Spinal cord (tissue), 10 donors: Measurements from ENCODE around the gene ZXDC. TPM values are rescaled to one million over a fixed set of nuclear protein-coding genes. Genes with fewer than 3 reads are reported as not detected.
A peak's percentile ranks its signal among the peaks of the same experiment; 100 is the strongest.

Experiments
- DNase-seq, 6 donors: peaks; one replicate each; pipeline versions ENCODE4 v3.0.0 to v3.0.0-alpha.2; 2013 to 2015; ENCODE audit warnings: low spot score in 6 of 6, low read depth in 4 of 6
- H3K27ac ChIP-seq: one replicate; pipeline ENCODE4 v1.5.1; 2013; ENCODE audit warnings: low read depth, low read length, control low read depth
- H3K27me3 ChIP-seq: one replicate; pipeline ENCODE4 v1.6.1; 2013; ENCODE audit warnings: low read length; ENCODE audit not compliant: control insufficient read depth, insufficient read depth
- H3K36me3 ChIP-seq: one replicate; pipeline ENCODE4 v1.6.1; 2013; ENCODE audit warnings: low read length; ENCODE audit not compliant: control insufficient read depth, insufficient read depth
- H3K4me1 ChIP-seq: one replicate; pipeline ENCODE4 v1.6.1; 2013; ENCODE audit warnings: low read length; ENCODE audit not compliant: control insufficient read depth, insufficient read depth
- H3K4me3 ChIP-seq: one replicate; pipeline ENCODE4 v1.5.1; 2013; ENCODE audit warnings: low read depth, low read length, control low read depth
- H3K9me3 ChIP-seq: one replicate; pipeline ENCODE4 v1.6.1; 2013; ENCODE audit warnings: low read length; ENCODE audit not compliant: control insufficient read depth, insufficient read depth
- WGBS: methylation state at CpG from one replicate; pipeline ENCODE4 v1.1.5; 2013; ENCODE audit warnings: missing lambda C conversion rate; ENCODE audit not compliant: insufficient coverage; 5-methylcytosine and 5-hydroxymethylcytosine counted together
- polyA plus RNA-seq, 2 donors: library from polyadenylated mRNA; unstranded; fragments of 120-200 nt; gene quantifications; one replicate each; pipeline ENCODE4 v1.2.1, GENCODE V29; 2013; ENCODE audit not compliant: insufficient read length in 2 of 2
- total RNA-seq, 2 donors: library from RNA; depleted of rRNA in 1 of 2; stranded (reverse); fragments of 120-200 nt in 1 of 2; fragments of >200 nt in 1 of 2; gene quantifications; one replicate each; pipeline versions ENCODE4 v1.2.3 to v1.2.4, GENCODE V29; 2013 to 2014
- donor health status: healthy.

ZXDC gene
- total and polyA plus RNA-seq, 4 donors: 22.9 to 29.4 (median 27.3) TPM

DNA sequence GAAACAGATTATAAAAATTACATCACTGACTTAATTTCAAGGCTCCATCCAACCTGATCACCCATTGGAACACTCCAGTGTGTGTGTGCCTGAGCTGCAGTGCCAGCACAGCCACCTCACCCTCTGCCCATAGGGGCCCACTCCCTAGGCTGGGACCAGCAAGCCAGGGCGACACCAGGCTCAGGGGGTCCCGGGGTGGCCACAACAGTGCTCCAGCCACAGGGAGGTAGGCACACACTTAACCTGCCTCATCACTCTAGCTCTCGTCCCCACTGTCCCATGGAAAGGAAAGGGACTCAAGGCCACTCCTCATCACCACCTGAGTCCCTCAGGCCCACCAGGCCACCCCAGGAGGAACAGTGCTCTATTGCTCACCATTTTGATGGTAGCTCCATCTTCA lies 24.9 kb downstream of the ZXDC start:
- Histone ChIP-seq H3K9me3 (no peaks in the 10 kb centered on the region), H3K4me1 (peaks cover 6% of the 10 kb centered on the region), H3K36me3 (peaks cover 48% of the 10 kb centered on the region), H3K27ac (no peak overlapping the region), H3K4me3 (no peak overlapping the region), H3K27me3 (no peaks in the 10 kb centered on the region)
- no peak for DNase-seq
- WGBS: 97% methylated on average over 3 of the region's 3 CpGs

DNA sequence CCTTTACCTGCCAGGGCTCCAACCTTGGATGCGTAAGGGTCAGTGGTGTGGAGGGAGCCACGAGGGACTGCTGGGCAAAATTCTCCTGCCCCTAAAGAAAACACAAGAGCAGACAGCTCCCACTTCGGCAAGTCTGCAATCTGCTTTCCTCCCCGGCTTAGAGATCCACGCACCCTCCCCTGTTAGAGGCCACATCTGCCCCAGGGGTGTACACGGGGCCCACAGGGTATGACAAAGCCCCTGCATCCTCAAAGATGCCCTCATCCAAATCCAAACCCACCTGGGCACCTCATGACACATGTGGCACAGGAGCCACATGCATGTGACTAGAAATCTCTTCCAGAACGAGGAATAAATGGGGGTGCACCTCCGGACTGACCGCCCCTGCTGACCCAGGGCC lies 25.5 kb downstream of the ZXDC start:
- peaks cover 47% of the 10 kb centered on the region for H3K36me3 ChIP-seq
- WGBS: 76% methylated on average over 7 of the region's 9 CpGs

DNA sequence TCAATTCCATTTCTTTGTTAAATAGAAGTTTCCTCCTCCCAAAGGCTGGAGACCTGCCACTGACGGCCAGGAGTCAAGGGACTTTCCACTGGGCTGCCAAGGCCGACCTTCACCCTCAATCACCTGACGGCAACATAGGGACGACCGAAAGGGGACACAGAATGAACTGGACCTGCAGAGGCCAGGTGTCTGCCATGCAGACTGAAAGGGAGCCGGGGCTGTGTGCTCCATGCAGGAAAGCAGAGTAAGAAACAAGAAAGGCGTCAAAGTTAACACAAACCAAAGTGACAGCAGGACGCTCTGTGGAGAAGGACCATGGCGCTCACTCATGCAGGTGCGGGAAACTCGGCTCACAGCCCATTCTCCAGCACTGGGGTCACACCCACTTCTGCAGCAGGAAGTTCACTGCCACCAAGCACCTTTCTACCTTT lies 26.1 kb downstream of the ZXDC start:
- DNase-seq: no peak
- Histone ChIP-seq H3K27me3 (no peaks in the 10 kb centered on the region), H3K9me3 (no peaks in the 10 kb centered on the region), H3K4me3 (no peak overlapping the region), H3K27ac (no peak overlapping the region), H3K4me1 (peaks cover 6% of the 10 kb centered on the region), H3K36me3 (peaks cover 47% of the 10 kb centered on the region)
- 93% methylated on average over 11 of the region's 11 CpGs for WGBS

More for the DNA sequence above, 25.5 kb downstream of the ZXDC start:
- Histone ChIP-seq H3K27me3 (no peaks in the 10 kb centered on the region), H3K4me1 (peaks cover 6% of the 10 kb centered on the region), H3K9me3 (no peaks in the 10 kb centered on the region), H3K27ac (no peak overlapping the region), H3K4me3 (no peak overlapping the region)
- DNase-seq: no peak

GRCh38 chr3:126448893-126449180 lies 26.9 kb downstream of the ZXDC start:
- Histone ChIP-seq H3K27ac (no peak overlapping the region), H3K4me3 (no peak overlapping the region), H3K27me3 (no peaks in the 10 kb centered on the region), H3K4me1 (peaks cover 6% of the 10 kb centered on the region), H3K9me3 (no peaks in the 10 kb centered on the region), H3K36me3 (peaks cover 47% of the 10 kb centered on the region)
- no peak for DNase-seq
- 86% methylated on average over 7 of the region's 8 CpGs for WGBS

DNA sequence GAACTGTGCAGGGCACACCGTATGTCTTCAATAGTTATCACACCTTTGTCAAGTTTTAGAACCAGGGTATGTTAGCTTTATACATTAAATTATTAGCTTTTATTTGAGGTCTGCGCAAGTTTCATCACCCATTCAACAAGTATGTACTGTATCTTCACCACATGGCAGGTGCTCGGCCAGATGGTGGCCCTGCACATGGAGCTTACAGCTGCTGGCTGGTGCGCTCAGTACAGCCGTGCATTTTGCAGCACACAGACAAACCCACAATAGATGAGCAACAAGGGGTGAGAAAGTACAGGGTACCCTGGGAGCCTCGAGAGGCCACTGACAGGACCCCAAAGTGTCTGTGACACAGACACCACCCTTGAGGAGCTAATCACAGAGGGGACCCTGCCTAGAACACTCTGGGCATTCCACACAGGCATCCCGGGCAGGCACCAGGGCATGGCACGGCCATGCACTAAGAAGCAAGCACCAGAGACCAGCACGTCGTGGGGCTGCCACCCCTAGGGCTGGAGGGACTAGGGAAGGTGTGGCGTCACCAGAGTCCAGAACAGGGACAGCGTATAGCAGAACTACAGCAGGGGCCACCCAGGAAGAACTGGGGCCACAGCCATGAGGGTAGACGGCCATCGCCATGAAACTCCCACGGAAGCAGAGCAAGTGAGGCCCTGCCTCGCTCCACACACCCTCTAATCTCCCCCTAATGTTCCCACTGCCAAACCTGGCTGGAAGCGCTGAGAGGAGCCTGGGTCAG lies 27.4 kb downstream of the ZXDC start:
- peak in 1 of 6 donors; percentile 13 for DNase-seq
- no peak overlapping the region for H3K4me3 ChIP-seq
- H3K36me3 ChIP-seq: peaks cover 47% of the 10 kb centered on the region

GRCh38 chr3:126447456-126448106 lies 28.1 kb downstream of the ZXDC start:
- DNase-seq: no peak
- no peaks in the 10 kb centered on the region for H3K9me3 ChIP-seq
- WGBS: 88% methylated on average over 9 of the region's 12 CpGs
- no peaks in the 10 kb centered on the region for H3K27me3 ChIP-seq
- H3K36me3 ChIP-seq: peaks cover 50% of the 10 kb centered on the region
- peaks cover 3% of the 10 kb centered on the region for H3K4me1 ChIP-seq
- H3K27ac ChIP-seq: no peak overlapping the region
- no peak overlapping the region for H3K4me3 ChIP-seq

More for the DNA sequence above, 27.4 kb downstream of the ZXDC start:
- no peak overlapping the region for H3K27ac ChIP-seq
- peaks cover 6% of the 10 kb centered on the region for H3K4me1 ChIP-seq
- no peaks in the 10 kb centered on the region for H3K27me3 ChIP-seq
- no peaks in the 10 kb centered on the region for H3K9me3 ChIP-seq
- 91% methylated on average over 12 of the region's 17 CpGs for WGBS

DNA sequence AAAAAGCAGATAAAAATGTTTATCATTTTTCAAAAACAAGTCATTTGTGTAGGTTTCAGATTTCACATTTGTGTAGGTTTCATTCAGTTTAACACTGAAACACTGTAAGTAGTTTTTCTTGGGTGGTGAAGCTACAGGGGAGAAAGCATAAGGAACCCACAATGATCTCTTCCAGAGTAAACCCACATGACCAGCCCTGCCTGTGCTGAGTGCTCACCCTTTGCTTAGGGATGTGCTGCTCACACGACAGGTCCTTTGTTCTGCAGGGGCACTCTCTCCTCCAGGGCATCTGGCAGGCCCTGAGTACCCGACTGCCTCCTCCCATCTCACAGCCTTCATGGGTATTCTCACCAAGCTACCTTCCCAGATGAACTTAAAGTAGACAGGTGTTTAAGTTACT lies 28.9 kb downstream of the ZXDC start:
- Histone ChIP-seq H3K4me3 (no peak overlapping the region), H3K36me3 (peaks cover 44% of the 10 kb centered on the region), H3K27ac (no peak overlapping the region), H3K27me3 (no peaks in the 10 kb centered on the region), H3K9me3 (no peaks in the 10 kb centered on the region), H3K4me1 (peaks cover 2% of the 10 kb centered on the region)
- WGBS: no CpG with 5 or more reads among the region's 2 CpGs
- no peak for DNase-seq

DNA sequence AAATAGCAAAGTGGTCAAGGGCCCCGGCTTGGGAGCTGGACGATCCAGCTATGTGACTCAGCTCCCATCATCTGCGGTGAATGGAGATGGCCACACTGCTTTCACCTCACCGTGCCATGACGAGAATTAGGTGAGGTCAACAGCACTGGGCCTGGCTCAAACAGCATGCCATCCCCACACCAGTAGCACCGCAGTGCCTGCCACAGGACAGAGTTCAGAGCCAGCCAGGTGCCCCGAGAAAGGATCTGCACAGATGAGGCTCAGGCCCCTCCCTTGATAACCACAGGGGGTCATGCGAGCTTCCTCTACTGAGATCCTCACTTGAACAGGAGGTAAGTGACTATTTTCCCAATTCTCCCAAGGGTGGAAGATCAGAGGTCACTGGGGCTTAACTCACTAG lies 29.4 kb downstream of the ZXDC start:
- H3K36me3 ChIP-seq: peaks cover 44% of the 10 kb centered on the region
- no peak for DNase-seq
- 86% methylated on average over 7 of the region's 8 CpGs for WGBS
- H3K9me3 ChIP-seq: no peaks in the 10 kb centered on the region
- H3K27ac ChIP-seq: no peak overlapping the region
- H3K4me1 ChIP-seq: peaks cover 2% of the 10 kb centered on the region
- H3K27me3 ChIP-seq: no peaks in the 10 kb centered on the region
- H3K4me3 ChIP-seq: no peak overlapping the region

DNA sequence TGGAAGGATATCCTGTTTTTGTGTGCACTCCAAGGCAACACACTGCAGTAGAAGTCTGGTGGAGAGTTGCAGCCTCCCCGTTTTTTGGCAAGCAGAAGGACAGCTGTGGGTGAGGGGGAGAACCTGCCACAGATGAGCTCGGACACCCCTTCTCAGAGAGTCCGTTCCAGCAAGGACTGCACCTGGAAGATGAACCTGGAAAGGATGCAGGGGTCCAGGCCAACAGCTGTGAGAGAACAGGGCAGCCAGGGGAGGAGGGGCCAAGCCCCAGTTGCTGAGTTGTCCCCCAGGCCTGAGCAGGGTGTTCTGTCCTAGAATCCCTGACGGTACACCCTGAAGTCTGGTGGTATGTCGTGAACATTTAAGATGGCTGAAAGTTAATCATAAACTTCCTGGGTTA lies 30.2 kb downstream of the ZXDC start:
- Histone ChIP-seq H3K4me1 (peaks cover 2% of the 10 kb centered on the region), H3K4me3 (no peak overlapping the region)
- 84% methylated on average over 5 of the region's 5 CpGs for WGBS

DNA sequence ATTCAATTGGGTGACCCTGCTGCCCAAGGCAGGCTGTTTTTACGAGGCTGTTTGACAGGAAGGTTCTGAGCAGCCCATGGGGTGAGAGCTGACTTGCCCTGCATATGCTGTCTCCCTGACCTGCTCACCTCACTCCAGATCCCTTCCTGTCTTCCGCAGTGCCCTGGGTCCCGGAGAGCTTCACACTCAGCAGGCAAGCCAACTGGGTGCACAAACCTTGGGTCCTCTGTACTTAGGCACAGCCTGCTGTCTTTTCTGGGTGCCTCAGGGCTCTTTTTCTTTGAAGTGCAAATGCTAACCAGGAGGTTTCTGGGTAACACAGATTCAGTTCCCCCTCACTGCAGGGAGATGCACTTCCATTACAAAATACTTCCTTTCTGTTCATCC lies 32.8 kb downstream of the ZXDC start:
- Histone ChIP-seq H3K4me1 (peaks cover 2% of the 10 kb centered on the region), H3K9me3 (no peaks in the 10 kb centered on the region), H3K4me3 (no peak overlapping the region), H3K27me3 (no peaks in the 10 kb centered on the region), H3K27ac (no peak overlapping the region), H3K36me3 (peaks cover 46% of the 10 kb centered on the region)
- no peak for DNase-seq
- 89% methylated on average over 3 of the region's 3 CpGs for WGBS

More for the DNA sequence above, 30.2 kb downstream of the ZXDC start:
- H3K36me3 ChIP-seq: peaks cover 46% of the 10 kb centered on the region
- H3K27me3 ChIP-seq: no peaks in the 10 kb centered on the region
- no peaks in the 10 kb centered on the region for H3K9me3 ChIP-seq
- no peak overlapping the region for H3K27ac ChIP-seq
- no peak for DNase-seq
